Thyroid gland (tissue), 4 donors: Measurements from ENCODE around the gene PDLIM4. TPM values are rescaled to one million over a fixed set of nuclear protein-coding genes. Genes with fewer than 3 reads are reported as not detected.

Experiments
- DNase-seq, 2 donors: peaks; one replicate each; pipeline ENCODE4 v3.0.0-alpha.2; 2019
- H3K27ac ChIP-seq, 3 donors: fragments of 200-600 bp; sonication (generic); 1 replicate in 2 of 3; 2 replicates in 1 of 3; pipeline ENCODE4 v1.5.1; 2016 to 2019; ENCODE audit warnings: mild to moderate bottlenecking in 1 of 3, moderate library complexity in 1 of 3
- H3K27me3 ChIP-seq: fragments of 200-600 bp; sonication (generic); one replicate; pipeline ENCODE4 v1.5.1; 2019
- H3K36me3 ChIP-seq, 2 donors: fragments of 200-600 bp; sonication (generic); one replicate each; pipeline ENCODE4 v1.5.1; 2016 to 2019
- H3K4me1 ChIP-seq, 2 donors: fragments of 200-600 bp; sonication (generic); one replicate each; pipeline ENCODE4 v1.5.1; 2017 to 2019
- H3K4me3 ChIP-seq, 3 donors: fragments of 200-600 bp; sonication (generic); replicated peaks in 1 of 3; 1 replicate in 2 of 3; 2 replicates in 1 of 3; pipeline ENCODE4 v1.5.1; 2016; ENCODE audit warnings: mild to moderate bottlenecking in 1 of 3
- H3K9me3 ChIP-seq: fragments of 200-600 bp; sonication (generic); one replicate; pipeline ENCODE4 v1.5.1; 2017
- CTCF ChIP-seq, 6 experiments: fragments of 200-600 bp in 3 of 6; fragments of 450-650 bp in 3 of 6; sonication (generic) in 3 of 6; IDR thresholded peaks; one replicate each; pipeline ENCODE4 v1.5.1; 2016 to 2019; ENCODE audit warnings: antibody characterized with exemption in 6 of 6, mild to moderate bottlenecking in 2 of 6, inconsistent platforms in 1 of 6, moderate library complexity in 1 of 6
- POLR2A ChIP-seq, 2 donors: fragments of 450-650 bp; IDR thresholded peaks; one replicate each; pipeline ENCODE4 v1.6.1; 2017; ENCODE audit warnings: antibody characterized with exemption in 2 of 2, mild to moderate bottlenecking in 2 of 2, moderate library complexity in 1 of 2
- WGBS, 2 donors: methylation state at CpG; one replicate each; pipeline ENCODE4 v1.1.5; 2017; 5-methylcytosine and 5-hydroxymethylcytosine counted together
- intact Hi-C: fragments of 100-400 bp; cut with DNase I; formaldehyde crosslinking; loops from one replicate; pipeline ENCODE4 v1.15.1; 2023
- total RNA-seq, 4 donors: library from RNA; depleted of rRNA; stranded (reverse); fragments of >200 nt; gene quantifications; one replicate each; pipeline ENCODE4 v1.2.3, GENCODE V29; 2016

The PDLIM4 gene
- total RNA-seq, 4 donors from 2014 or later, result 6.0 to 25.4 (median 13.3) TPM

- Histone ChIP-seq H3K27ac (no peak overlapping the region), H3K9me3 (no peaks in the 10 kb centered on the region), H3K27me3 (no peaks in the 10 kb centered on the region), H3K4me1 (peaks cover 0 to 10% of the 10 kb centered on the region in 2 donors), H3K36me3 (peaks cover 22 to 25% of the 10 kb centered on the region in 2 donors), H3K4me3 (no peak overlapping the region)
- intact Hi-C loops, result no loop called here
- TF ChIP-seq POLR2A (IDR thresholded peaks at IDR 0.05) (no peak), CTCF (IDR thresholded peaks at IDR 0.05) (no peak)
- no peak for DNase-seq
- 97 to 98% methylated on average over 1 of the region's 1 CpG for whole genome bisulfite sequencing, 2 donors
Observed at GRCh38 chr5:132210944-132211343, 46.6 kb upstream of the PDLIM4 start.

GRCh38 chr5:132211787-132212186 is 45.7 kb upstream of the PDLIM4 start:
- DNase-seq, result no peak
- 52 to 56% methylated on average over 1 of the region's 1 CpG for WGBS, 2 donors
- Histone ChIP-seq H3K4me1 (peaks cover 0 to 10% of the 10 kb centered on the region in 2 donors), H3K9me3 (no peaks in the 10 kb centered on the region), H3K27ac (no peak overlapping the region), H3K36me3 (peaks cover 22 to 25% of the 10 kb centered on the region in 2 donors), H3K27me3 (no peaks in the 10 kb centered on the region), H3K4me3 (no peak overlapping the region)
- intact Hi-C loops, result no loop called here
- no peak for TF ChIP-seq POLR2A (IDR thresholded peaks at IDR 0.05)

- intact Hi-C loops, result no loop called here
- TF ChIP-seq POLR2A (IDR thresholded peaks at IDR 0.05) (no peak), CTCF (IDR thresholded peaks at IDR 0.05) (no peak)
- Histone ChIP-seq H3K36me3 (peaks cover 18 to 25% of the 10 kb centered on the region in 2 donors), H3K27me3 (no peaks in the 10 kb centered on the region), H3K4me3 (no peak overlapping the region), H3K4me1 (peaks cover 0 to 10% of the 10 kb centered on the region in 2 donors), H3K27ac (no peak overlapping the region), H3K9me3 (no peaks in the 10 kb centered on the region)
- no peak for DNase-seq
- 97 to 98% methylated on average over 7 of the region's 7 CpGs for WGBS, 2 donors
Observed at GRCh38 chr5:132213666-132214065, 43.8 kb upstream of the PDLIM4 start.

DNA sequence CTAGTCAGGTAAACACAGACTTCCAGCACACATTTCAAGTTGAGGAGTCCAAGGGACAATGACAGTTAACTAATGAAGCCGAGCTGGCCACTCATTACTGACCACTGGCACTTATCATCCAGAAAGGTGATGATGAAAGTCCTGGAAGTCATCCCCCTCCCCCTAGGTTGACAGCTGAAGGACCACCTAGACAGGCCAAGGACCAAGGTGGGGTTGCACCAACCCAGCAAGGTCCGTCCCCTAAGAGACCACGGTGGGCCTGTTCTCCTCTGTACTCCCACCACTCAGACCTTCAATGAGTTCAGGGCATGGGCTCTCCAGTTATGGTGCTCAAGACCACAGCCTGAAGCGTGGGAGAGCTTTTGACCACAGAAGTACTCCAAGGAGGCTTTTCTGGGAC is 43.0 kb upstream of the PDLIM4 start:
- no peak for DNase-seq
- intact Hi-C loops, result no loop called here
- H3K27ac ChIP-seq, result peak overlapping the region; percentile 23 to 40 (median 24)
- H3K4me1 ChIP-seq, result peaks cover 0 to 10% of the 10 kb centered on the region in 2 donors
- H3K9me3 ChIP-seq, result no peaks in the 10 kb centered on the region
- TF ChIP-seq CTCF (IDR thresholded peaks at IDR 0.05) (no peak), POLR2A (IDR thresholded peaks at IDR 0.05) (no peak)
- H3K36me3 ChIP-seq, result peaks cover 13 to 25% of the 10 kb centered on the region in 2 donors
- H3K27me3 ChIP-seq, result no peaks in the 10 kb centered on the region
- 93 to 95% methylated on average over 4 of the region's 4 CpGs for WGBS, 2 donors
- no peak overlapping the region for H3K4me3 ChIP-seq

GRCh38 chr5:132215329-132215728 is 42.2 kb upstream of the PDLIM4 start:
- Histone ChIP-seq H3K27me3 (no peaks in the 10 kb centered on the region), H3K4me1 (peaks cover 0 to 10% of the 10 kb centered on the region in 2 donors), H3K4me3 (no peak overlapping the region), H3K9me3 (no peaks in the 10 kb centered on the region), H3K36me3 (peaks cover 13 to 23% of the 10 kb centered on the region in 2 donors), H3K27ac (peak overlapping the region in 2 of 3 donors; percentile 23 to 40)
- TF ChIP-seq CTCF (IDR thresholded peaks at IDR 0.05) (no peak), POLR2A (IDR thresholded peaks at IDR 0.05) (peak in 1 of 2 donors; percentile 10)
- DNase-seq, result peak; percentile 54 to 69
- WGBS, 2 donors, result 47 to 64% methylated on average over 5 of the region's 5 CpGs
- intact Hi-C loops, result no loop called here
